Measurements from ENCODE around the gene HSPA1L.
A peak's percentile ranks its signal among the peaks of the same experiment; 100 is the strongest.

HSPA1L gene

GRCh38 chr6:31781244-31782125, 33.6 kb downstream of the HSPA1L start:
- DNase-seq: no peak

GRCh38 chr6:31780507-31781243, 34.4 kb downstream of the HSPA1L start:
- no peak for DNase-seq

DNA sequence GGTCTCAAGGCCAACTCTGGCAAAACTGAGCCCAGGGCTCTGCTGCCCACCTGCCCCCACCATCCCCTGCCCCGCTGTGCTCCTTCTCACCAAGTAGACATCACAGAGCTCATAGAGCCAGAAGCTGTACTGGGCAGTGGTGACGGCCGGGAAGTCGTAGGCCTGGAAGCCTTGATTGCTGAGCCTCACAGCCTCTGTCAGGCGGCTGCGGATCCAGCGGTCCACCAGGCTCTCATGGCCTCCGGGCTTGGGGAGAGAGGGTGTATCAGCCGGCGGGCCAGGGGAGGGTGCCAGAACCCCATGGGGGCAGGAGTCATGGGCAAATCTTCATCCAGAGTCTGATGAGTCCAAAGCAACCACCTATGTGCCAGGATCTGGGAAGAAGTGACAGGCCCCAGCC, 35.2 kb downstream of the HSPA1L start:
- DNase-seq: no peak

DNA sequence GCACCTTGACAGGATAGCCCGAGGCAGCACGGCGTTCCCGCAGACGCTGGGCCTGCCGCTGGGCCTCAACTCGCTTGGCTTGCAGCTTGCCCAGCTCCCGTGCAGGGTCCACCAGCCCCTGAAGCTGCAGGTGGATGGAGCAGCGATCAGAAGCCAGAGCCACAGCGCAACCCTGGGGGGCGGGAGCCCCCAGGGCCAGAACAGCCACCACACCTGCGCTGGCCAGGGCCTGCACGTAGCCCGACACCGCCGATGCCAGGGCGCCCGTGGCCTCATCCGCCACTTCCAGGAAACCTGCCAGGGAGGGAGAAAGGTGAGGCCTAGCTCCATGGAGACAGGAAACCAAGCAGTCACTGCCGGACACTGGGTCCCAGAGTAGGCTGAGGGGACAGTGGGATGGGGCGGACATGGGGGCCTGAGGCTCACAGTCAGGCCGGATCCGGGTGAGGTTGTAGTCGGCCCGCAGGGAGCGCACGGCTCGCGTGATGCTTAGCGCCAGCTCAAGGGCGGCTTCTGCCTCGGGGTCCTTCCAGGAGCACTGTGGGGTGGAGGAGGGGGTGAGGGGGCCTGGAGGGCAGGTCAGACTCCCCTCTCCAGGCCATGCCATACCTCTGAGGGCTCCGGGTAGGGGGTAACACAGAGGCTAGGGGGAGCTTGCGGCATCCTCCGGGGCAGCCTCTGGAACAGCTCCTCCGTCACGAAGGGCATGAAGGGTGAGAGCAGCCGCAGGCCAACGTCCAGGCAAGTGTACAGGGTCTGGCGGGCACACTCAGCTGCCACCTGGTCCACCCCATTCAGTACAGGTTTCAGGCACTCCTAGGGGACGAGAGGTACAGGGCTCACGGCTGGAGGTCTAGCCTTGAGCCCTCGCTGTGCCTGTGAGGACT, 35.8 kb downstream of the HSPA1L start:
- no peak for DNase-seq

- DNase-seq: no peak
These were observed 36.9 kb downstream of the HSPA1L start for GRCh38 chr6:31778193-31778592.

GRCh38 chr6:31777667-31778050, 37.4 kb downstream of the HSPA1L start:
- DNase-seq: no peak

- DNase-seq: peak; percentile 37 to 40
These were observed 38.0 kb downstream of the HSPA1L start, which contains the start of gene VWA7 for GRCh38 chr6:31776989-31777666. Gene VWA7 (minus strand): TSS chr6:31777328. CDS start chr6:31776779, 549 bp downstream.

DNA sequence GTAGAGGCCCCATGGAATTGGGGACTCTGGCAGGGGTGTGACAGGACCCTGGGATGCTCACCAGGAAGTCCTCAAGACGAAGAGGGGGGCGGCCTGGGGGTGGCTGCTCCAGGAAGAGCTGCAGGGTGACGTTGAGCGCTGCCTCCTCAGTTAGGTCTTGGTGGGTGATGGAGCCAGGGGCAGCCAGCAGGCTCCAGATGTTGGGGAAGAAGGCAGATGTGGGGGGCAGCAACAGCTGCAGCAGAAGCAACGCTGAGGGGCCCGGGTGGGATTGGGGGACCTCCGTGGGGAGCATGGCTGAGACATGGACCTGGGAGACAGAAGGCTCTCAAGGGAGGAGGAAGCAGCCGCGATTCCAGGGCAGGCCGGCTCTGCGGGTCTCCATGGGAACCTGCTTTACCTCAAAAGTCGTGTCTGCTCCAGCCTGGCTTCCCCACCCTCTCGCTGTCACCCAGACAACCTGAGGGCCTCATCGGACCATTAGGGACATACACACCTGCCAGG, 38.5 kb downstream of the HSPA1L start:
- no peak for DNase-seq

GRCh38 chr6:31775633-31776484, 39.2 kb downstream of the HSPA1L start:
- DNase-seq: no peak

GRCh38 chr6:31775184-31775583, 39.9 kb downstream of the HSPA1L start:
- no peak for DNase-seq

GRCh38 chr6:31771992-31772358, 43.1 kb downstream of the HSPA1L start:
- no peak for DNase-seq

DNA sequence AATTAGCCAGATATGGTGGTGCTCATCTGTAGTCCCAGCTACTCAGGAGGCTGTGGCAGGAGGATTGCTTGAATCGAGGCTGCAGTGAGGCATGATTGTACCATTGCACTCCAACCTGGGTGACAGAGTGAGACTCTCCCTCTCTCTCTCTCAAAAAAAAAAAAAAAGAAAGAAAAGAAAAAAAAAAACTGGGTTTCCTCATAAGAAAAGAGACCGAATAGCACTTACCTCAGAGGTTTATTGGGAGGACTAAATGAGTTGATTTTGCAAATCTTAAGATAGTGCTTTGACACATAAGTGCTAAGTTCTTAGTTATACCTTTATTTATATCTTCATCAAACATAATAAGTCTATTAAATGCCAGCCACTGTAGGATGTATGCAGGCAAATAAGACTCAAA, 44.2 kb downstream of the HSPA1L start:
- no peak for DNase-seq

DNA sequence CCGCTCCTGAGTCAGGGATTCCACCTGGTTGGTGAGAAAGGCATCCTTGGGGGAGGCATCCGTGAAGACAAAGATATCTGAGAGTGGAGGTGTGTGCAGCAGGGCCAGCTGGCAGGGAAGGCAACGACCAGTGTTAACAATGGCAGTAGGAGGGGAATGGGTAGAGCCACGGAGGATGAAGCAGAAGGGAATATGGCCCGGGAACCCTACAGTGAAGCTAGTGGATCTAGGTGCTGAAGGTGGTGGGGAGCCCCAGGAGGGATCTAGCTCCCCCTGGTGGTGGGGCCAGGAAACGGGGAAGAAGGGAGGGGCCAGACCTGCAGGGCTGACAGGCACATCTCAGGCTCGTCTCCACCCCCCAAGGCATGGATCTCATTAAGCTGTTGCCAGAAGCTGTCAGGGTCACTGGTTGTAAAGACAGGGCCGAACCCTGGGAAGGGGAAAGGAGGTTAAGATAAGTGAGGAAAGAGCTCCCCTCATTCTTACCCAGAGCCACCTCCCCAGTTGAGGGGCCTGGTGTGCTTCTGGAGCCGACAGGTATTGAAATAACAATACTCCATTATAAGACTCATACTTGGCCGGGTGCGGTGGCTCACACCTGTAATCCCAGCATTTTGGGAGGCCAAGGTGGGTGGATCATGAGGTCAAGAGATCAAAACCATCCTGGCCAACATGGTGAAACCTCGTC, 45.3 kb downstream of the HSPA1L start:
- peak; percentile 26 to 36 for DNase-seq

GRCh38 chr6:31768363-31769257, 46.5 kb downstream of the HSPA1L start:
- no peak for DNase-seq

GRCh38 chr6:31767096-31767645, 47.9 kb downstream of the HSPA1L start:
- DNase-seq: no peak

- no peak for DNase-seq
These were observed 48.9 kb downstream of the HSPA1L start for GRCh38 chr6:31765910-31766794.

DNA sequence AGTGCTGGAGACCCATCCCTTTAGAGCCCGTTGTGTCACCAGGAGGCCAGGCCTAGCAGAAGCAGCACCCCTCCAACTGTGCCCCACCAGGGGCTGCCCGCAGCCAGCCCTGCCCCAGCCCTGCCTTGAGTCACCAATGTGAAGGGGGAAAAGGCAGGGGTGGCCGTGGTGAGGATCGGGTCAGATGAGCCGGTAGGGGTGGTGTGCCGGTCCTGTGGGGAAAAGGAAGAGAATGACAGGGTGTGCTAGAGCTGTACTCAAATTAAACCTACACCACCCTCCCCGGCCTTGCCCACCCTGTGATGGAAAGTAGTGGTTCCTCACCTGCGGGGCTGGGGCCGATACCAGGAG, 49.5 kb downstream of the HSPA1L start:
- DNase-seq: no peak

DNA sequence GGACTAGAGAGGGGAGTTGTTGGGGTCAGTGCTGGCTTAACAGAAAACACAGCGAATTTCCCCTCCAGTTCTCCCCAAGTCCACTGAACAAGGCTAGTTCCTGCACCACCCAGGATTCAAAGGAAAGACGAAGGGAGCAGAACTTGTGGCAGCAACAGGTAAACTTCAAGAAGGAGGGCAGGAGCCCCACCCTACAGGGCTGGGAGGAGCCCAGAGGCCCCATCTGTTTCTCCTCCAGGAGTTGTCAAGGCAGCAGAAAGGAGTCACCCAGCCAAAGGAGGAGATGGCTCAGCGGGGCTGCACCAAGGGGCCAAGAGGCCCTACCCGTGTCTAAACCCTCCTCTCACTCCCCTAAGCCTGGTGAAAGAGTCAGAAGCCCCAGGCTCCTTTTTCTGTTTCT, 50.9 kb downstream of the HSPA1L start:
- no peak for DNase-seq

DNA sequence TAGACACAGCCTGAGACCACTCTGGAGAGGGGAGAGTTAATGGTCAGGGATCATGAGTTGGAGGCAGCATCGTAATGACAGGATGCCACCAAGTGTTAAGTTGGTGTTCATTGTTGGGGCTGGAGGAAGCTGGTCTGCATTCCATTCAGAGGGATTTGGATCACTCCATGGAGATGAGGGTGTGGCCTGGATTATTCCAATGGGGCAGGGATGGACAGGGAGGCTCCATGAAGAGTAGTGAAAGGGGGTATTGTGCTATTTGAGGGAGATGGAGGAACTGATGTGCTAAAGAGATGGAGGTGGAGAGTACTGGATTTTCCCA, 51.5 kb downstream of the HSPA1L start:
- DNase-seq: no peak

All from NCI-H2081 (cell line).